GM10248 (cell line): ENCODE data around the gene ULK1.

Experiments used
- CTCF ChIA-PET: fragments of 300-600 bp; sonication (Branson Sonifier 250); formaldehyde crosslinking; extraction: SDS; loops from one replicate; lab custom pipeline; 2021; ENCODE audit warnings: antibody characterized with exemption; lab: Yijun Ruan, JAX
- POLR2A ChIA-PET: fragments of 350-650 bp; sonication (Branson Sonifier 250); formaldehyde crosslinking; extraction: SDS; loops from one replicate; lab custom pipeline; 2020; ENCODE audit warnings: antibody characterized with exemption; lab: Yijun Ruan, JAX
- DNase-seq: peaks from one replicate; pipeline ENCODE4 v3.0.0; 2012; ENCODE audit errors: extremely low spot score
- TF ChIP-seq, protein P1 (sequence below): IDR thresholded peaks from 2 replicates; pipeline ENCODE4 v1.5.1; 2012; ENCODE audit warnings: mild to moderate bottlenecking, low read depth; ENCODE audit errors: extremely low read depth, missing control alignments, control extremely low read depth

ULK1 gene

DNA sequence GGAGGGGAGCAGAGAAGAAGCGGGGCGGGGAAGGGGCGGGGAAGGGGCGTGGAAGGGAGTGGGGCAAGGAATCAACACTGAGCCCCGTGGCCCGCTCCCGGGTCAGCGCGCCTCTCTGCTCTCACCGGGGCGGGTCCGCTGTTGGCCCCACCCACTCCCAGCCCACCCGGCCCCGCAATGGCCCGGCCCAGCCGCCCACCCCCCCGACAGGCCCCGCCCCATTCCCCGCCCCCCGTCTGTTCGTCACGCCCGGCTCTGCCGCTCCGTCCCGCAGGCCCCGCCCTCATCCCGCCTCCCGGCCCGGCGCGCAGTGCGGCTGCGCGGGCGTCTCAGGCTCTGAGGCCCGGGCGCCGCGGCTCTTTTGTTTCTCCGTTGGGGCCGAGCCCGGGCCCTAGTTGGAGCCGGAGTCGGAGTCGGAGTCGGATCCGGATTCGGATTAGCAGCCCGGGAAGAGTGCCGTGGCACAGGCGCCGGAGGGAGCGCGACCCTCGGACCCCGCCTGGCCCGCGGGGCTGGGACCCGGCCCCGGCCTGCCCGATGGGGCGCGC is at the start of gene ULK1:
ULK1 (plus strand) TSS at position 310 of the 548 bp plus-strand sequence. CDS start 380 bp downstream, outside the sequence.
- TF ChIP-seq, protein P1, sequence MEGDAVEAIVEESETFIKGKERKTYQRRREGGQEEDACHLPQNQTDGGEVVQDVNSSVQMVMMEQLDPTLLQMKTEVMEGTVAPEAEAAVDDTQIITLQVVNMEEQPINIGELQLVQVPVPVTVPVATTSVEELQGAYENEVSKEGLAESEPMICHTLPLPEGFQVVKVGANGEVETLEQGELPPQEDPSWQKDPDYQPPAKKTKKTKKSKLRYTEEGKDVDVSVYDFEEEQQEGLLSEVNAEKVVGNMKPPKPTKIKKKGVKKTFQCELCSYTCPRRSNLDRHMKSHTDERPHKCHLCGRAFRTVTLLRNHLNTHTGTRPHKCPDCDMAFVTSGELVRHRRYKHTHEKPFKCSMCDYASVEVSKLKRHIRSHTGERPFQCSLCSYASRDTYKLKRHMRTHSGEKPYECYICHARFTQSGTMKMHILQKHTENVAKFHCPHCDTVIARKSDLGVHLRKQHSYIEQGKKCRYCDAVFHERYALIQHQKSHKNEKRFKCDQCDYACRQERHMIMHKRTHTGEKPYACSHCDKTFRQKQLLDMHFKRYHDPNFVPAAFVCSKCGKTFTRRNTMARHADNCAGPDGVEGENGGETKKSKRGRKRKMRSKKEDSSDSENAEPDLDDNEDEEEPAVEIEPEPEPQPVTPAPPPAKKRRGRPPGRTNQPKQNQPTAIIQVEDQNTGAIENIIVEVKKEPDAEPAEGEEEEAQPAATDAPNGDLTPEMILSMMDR = no peak
- POLR2A ChIA-PET = no interaction called here
- peak; percentile 100 for DNase-seq
- CTCF ChIA-PET = no interaction called here

DNA sequence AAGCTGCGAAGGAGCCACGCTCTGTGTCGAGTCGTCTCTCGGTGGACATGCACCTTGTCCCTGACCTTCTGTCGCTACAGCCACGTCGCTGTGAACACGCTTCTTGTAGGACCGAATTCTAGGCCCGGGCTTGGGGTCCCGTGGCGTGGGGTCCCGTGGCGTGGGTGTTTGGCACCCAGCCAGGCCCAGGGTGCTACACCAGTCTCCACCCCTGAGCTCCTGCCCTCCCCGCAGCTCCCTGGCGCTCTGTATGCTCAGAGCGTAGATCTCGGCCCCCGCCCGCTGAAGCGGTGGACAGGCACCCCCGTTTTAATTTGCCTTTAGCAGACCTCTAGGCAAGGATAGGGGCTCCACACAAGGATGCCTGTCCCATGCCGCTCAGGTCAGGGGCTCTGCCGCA is 49.8 kb upstream of the ULK1 start:
- TF ChIP-seq, protein P1 = no peak
- CTCF ChIA-PET = interaction anchor here (1.2 kb wide), 1 partner anchor 9 kb away, joined by 4 read pairs; no protein-coding TSS in a partner anchor
- DNase-seq = no peak
- POLR2A ChIA-PET = no interaction called here

DNA sequence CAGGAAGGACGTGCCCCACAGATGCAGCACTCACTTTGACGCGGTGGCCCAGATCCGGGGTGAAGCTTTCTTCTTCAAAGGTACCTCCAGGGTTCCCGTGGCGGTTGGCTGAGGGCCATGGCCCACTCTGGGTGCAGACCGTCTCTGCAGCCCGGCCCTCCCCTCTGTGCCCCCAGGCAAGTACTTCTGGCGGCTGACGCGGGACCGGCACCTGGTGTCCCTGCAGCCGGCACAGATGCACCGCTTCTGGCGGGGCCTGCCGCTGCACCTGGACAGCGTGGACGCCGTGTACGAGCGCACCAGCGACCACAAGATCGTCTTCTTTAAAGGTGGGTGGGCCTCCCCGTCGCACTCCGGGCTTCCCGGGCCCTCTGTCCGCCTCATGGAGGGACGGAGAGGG is 49.3 kb upstream of the ULK1 start:
- TF ChIP-seq, protein P1 = no peak
- CTCF ChIA-PET = no interaction called here
- no peak for DNase-seq
- POLR2A ChIA-PET = no interaction called here

DNA sequence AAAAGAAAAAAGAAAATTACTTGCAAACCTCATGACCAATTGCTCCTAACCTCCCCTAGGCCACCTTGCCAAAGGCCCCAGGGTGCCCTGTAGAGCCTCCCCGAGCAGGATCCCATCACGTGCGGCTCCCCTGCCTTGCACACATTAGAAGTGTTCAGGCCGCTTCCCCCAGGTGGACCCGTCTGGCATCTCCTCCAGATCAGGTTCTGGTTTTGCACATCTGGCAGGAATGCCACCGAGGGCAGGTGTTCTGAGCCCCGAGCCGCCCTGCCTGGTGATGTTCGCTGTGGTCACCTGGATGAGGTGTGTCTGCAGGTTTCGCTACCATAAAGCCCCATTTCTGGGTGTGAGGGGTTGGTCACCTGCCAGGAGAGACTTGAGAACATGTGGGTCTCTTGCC is 47.0 kb upstream of the ULK1 start:
- CTCF ChIA-PET = no interaction called here
- POLR2A ChIA-PET = no interaction called here
- DNase-seq = no peak
- TF ChIP-seq, protein P1 = no peak

DNA sequence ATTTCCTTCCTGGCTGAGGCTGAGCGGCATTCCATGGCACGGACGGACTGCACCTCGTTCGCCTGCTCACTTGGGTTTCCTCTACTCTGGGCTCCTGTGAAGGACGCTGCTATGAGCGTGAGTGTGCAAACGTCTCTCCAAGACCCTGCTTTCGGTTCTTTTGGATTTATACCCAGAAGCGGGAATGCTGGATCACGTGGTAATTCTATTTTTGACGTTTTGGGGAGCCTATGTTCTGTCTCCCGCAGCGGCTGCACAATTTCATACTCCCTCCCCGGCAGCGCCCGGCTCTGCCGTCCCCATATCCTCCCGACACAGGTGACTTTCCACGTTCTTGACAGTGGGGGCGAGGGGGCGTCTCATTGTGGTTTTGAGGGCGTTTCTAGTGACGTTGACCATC is 45.7 kb upstream of the ULK1 start:
- CTCF ChIA-PET = no interaction called here
- no peak for DNase-seq
- TF ChIP-seq, protein P1 = no peak
- POLR2A ChIA-PET = no interaction called here

DNA sequence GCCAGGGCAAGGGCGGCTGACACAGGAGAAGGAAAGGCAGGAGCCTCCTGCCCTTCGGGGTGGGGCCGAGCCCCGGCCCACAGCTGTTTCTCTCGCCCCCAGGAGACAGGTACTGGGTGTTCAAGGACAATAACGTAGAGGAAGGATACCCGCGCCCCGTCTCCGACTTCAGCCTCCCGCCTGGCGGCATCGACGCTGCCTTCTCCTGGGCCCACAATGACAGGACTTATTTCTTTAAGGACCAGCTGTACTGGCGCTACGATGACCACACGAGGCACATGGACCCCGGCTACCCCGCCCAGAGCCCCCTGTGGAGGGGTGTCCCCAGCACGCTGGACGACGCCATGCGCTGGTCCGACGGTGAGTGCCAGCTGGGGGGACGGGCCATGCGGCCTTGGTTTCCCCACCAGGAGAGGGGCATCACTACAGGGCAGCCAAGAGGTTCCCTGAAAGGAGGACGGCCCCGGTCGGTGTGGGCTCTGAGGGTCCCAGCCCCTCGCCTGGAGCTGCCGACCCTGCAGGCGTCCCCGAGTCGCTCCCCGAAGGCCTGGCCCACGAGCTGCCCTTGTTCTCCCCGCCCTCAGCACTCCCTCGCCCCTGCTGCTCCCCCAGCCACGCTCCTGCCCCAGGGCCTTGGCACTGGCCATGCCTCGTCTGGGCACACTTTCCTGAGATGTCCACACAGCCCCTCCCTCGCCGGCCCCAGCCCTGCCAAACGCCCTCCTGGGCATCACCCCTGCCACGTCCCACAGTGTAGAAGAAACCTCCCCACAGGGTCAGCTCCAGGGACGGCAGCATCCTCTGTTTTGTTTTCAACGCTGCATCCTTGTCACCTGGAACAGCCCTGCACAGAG is 44.5 kb upstream of the ULK1 start:
- no peak for DNase-seq
- ChIA-PET CTCF (no interaction called here), POLR2A (no interaction called here)
- TF ChIP-seq, protein P1 = no peak
